Measurements from ENCODE around the gene RNF19B.

RNF19B gene

DNA sequence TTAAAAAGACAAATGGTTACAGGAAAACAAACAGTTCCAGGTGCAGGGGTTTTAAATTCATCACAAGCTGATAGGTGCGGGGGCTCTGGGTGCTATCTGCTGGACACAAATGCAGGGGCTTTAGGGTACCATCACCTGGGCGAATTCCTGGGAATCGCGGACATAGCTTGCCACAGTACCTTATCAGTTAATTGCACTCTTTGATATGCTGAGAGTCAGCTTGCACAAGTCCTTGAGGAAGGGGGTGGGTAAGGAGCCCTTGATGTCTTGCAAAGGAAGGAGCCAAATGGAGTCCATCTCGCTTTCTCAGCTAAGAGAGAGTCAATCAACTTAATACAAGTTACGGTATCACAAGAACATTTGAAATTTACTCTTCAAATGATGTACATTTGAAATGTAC lies 38.0 kb downstream of the RNF19B start:
- no peak overlapping the region for H3K4me3 ChIP-seq (replicated peaks in 1 of 2; ENCODE audit: low read depth in 2 of 2, low read length in 2 of 2)
- no peak for DNase-seq (ENCODE audit: low read depth in 2 of 2)
- TF ChIP-seq, protein P1, sequence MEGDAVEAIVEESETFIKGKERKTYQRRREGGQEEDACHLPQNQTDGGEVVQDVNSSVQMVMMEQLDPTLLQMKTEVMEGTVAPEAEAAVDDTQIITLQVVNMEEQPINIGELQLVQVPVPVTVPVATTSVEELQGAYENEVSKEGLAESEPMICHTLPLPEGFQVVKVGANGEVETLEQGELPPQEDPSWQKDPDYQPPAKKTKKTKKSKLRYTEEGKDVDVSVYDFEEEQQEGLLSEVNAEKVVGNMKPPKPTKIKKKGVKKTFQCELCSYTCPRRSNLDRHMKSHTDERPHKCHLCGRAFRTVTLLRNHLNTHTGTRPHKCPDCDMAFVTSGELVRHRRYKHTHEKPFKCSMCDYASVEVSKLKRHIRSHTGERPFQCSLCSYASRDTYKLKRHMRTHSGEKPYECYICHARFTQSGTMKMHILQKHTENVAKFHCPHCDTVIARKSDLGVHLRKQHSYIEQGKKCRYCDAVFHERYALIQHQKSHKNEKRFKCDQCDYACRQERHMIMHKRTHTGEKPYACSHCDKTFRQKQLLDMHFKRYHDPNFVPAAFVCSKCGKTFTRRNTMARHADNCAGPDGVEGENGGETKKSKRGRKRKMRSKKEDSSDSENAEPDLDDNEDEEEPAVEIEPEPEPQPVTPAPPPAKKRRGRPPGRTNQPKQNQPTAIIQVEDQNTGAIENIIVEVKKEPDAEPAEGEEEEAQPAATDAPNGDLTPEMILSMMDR (IDR thresholded peaks at IDR 0.05; ENCODE audit: low read depth, low read length): no peak

DNA sequence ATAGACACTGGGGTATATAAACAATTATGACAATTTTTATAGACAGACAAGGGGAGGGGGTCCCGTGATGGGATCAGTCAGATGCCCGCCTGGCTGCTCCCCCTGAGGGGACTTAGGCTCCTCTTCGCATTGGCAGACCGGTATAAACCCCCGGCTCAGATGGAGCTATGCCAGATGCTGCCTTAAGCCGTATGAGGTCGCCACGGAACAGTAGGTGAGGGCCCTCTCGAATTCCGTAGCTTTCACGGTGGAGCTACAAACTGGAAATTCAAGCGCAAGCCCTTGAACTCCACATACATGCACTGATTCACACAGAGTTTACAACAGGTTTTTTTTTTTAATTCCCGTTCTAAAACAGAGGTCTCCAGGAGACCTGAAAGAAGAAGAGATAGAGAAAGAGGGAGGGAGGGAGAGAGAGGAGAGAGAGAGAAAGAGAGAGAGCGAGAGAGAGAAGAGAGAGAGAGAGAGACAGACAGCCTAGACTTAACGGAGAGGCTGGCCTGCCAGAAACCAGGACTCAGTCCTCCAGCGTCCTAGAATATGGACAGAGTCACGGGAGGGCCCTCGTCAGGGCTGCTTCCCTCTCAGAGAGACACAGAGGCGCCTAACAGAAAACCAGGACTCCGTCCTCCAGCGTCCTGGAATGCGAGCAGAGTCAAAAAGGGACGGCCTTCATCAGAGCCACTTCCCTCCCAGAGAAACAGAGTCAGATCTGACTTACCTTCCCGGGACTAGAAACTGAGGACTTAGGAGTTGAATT lies 39.0 kb downstream of the RNF19B start:
- H3K4me3 ChIP-seq (replicated peaks in 1 of 2; ENCODE audit: low read depth in 2 of 2, low read length in 2 of 2): no peak overlapping the region
- TF ChIP-seq, protein P1 (IDR thresholded peaks at IDR 0.05; ENCODE audit: low read depth, low read length): no peak
- peak in 1 of 2 donors; percentile 22 for DNase-seq (ENCODE audit: low read depth in 2 of 2)

DNA sequence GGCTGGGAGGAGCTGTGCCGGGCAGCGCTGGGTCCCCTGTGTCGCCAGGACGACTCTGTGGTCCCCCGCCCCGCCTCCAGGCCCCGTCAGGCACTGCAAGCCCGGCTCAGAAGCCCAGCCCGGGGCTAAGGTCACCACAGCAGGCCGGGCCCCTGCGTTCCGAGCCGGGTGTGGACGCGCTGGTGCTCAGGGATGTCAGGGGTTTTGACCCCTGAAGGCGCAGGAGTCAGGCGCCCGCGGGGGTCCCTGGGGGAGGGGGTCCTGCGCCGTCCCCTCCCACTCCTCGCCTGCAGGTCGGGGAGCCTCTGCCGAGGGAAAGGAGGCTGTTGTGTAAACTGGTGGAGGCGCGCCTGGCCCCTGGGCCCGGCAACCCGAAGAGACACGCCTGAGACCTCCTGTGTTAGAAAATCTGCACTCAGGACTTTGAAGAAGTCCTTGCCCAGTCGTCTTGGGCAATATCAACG lies 39.7 kb downstream of the RNF19B start:
- no peak for DNase-seq (ENCODE audit: low read depth in 2 of 2)
- H3K4me3 ChIP-seq (replicated peaks in 1 of 2; ENCODE audit: low read depth in 2 of 2, low read length in 2 of 2): no peak overlapping the region

DNA sequence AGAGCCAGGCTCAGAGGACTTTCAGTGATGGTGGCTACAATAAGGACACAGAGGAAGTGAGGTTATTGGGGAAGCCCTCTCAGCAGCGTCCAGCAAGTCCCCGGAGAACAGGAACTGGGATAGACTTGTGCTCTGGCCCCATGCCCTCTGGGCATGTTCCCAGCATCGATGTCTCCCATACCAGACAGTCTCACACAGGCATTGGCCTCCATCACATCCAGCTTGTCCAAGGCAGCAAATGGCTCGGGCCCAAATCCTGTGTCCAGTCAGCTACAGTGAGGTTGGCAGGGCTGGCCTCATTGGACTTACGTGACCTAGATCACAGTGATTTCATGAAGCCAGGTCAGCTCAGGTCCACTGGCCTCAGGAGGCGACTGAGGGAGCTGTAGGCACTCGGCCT lies 43.8 kb downstream of the RNF19B start:
- peak; percentile 28 to 38 for DNase-seq (ENCODE audit: low read depth in 2 of 2)
- H3K4me3 ChIP-seq (replicated peaks in 1 of 2; ENCODE audit: low read depth in 2 of 2, low read length in 2 of 2): no peak overlapping the region
- TF ChIP-seq, protein P1 (IDR thresholded peaks at IDR 0.05; ENCODE audit: low read depth, low read length): no peak

More for the DNA sequence above, 39.7 kb downstream of the RNF19B start:
- TF ChIP-seq, protein P1 (IDR thresholded peaks at IDR 0.05; ENCODE audit: low read depth, low read length): no peak

DNA sequence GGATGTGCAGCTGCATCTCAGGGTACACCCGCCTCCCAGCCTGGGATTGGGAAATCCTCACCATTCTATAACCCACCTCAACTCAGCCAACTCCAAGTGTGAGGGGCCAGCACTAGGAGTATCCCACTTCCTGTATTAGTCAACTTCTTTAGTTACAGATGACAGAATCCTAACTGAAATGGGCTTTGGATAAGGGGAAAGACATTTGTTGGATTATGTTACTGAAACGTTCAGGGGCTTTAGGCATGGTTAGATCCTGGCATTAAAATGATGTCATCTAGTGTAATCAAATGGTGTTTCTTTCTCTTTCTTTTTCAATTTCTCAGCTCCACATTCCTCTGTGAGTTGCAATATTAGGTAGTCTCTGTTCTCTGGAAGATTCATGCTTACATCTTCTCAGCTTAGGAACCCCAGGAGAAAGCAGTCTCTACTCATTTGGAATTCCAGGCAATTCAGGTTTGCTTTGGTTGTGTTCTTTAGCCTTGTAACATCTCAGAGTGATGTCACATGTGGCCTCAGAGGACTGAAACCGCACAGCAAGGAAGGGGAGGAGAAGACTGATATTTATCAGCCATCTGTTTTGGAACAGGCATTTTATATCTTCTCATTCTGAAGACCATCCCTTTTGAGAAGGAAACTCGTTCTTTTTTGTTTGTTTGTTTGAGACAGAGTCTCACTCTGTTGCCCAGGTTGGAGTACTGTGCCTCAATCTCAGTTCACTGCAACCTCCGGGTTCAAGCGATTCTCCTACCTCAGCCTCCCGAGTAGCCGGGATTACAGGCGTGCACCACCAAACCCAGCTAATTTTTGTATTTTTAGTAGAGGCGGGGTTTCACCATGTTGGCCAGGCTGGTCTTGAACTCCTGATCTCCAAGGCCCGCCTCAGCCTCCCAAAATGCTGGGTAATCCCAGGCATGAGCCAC lies 44.5 kb downstream of the RNF19B start:
- TF ChIP-seq, protein P1 (IDR thresholded peaks at IDR 0.05; ENCODE audit: low read depth, low read length): no peak
- DNase-seq (ENCODE audit: low read depth in 2 of 2): peak; percentile 52 to 54
- no peak overlapping the region for H3K4me3 ChIP-seq (replicated peaks in 1 of 2; ENCODE audit: low read depth in 2 of 2, low read length in 2 of 2)

DNA sequence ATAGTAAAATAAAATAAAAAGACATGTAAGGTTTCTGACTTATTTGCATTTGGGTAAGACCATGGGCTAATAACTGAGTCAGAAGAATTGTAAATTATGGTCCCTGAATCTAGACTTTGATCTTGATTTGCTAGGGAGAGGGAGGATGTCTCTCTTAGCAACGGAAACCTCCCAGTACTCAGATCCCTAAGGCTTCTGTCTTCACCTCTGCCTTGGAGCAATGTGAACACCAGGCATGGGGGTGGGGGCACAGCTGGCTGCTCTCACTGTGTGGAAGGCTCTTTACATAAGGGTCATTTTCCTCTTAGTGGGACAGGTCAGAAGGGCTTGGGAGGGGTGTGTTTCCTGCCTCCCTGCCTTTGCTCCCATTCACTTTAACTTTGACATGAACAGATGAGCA lies 46.4 kb downstream of the RNF19B start:
- TF ChIP-seq, protein P1 (IDR thresholded peaks at IDR 0.05; ENCODE audit: low read depth, low read length): no peak
- no peak for DNase-seq (ENCODE audit: low read depth in 2 of 2)

More for the DNA sequence above, 46.4 kb downstream of the RNF19B start:
- H3K4me3 ChIP-seq (replicated peaks in 1 of 2; ENCODE audit: low read depth in 2 of 2, low read length in 2 of 2): no peak overlapping the region

Measured in cardiac fibroblast (primary cell).